GM19395 (cell line): ENCODE results near the gene OXER1.

ENCODE experiments used
- ATAC-seq: cut with Tn5 transposase; IDR thresholded peaks from one replicate; pipeline ENCODE4 v1.9.1; 2021; ENCODE audit warnings: mild to moderate bottlenecking, moderate library complexity; ENCODE audit not compliant: unreplicated experiment

OXER1 gene

DNA sequence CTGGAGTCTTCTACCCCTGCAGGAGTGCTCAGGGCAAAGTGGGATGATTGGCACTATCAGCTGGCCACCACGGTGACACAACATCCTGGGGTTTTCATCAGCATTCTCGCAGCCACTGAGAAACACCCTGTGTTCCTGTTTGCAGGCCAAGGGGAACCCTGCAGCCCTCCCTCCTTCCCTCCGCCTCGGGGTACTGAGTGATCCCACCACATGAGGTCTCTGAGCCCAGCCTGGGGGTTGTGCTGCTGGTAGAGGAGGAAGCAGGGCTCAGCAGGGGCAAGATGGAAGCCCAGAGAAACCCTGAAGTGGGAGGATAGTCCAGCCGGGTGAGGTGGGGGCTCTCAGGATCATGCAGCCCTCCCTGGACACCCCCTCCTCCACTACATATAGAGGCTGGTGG, at the start of gene OXER1:
TSS of gene OXER1 (minus strand) at position 40 of the 400 bp plus-strand sequence. CDS start 73 bp downstream, outside the sequence.
- ATAC-seq = no peak

- no peak for ATAC-seq
Measured at GRCh38 chr2:42812899-42813479, 49.1 kb upstream of the OXER1 start.

- ATAC-seq = peak; percentile 23
Measured at GRCh38 chr2:42810971-42811811, 47.3 kb upstream of the OXER1 start.

DNA sequence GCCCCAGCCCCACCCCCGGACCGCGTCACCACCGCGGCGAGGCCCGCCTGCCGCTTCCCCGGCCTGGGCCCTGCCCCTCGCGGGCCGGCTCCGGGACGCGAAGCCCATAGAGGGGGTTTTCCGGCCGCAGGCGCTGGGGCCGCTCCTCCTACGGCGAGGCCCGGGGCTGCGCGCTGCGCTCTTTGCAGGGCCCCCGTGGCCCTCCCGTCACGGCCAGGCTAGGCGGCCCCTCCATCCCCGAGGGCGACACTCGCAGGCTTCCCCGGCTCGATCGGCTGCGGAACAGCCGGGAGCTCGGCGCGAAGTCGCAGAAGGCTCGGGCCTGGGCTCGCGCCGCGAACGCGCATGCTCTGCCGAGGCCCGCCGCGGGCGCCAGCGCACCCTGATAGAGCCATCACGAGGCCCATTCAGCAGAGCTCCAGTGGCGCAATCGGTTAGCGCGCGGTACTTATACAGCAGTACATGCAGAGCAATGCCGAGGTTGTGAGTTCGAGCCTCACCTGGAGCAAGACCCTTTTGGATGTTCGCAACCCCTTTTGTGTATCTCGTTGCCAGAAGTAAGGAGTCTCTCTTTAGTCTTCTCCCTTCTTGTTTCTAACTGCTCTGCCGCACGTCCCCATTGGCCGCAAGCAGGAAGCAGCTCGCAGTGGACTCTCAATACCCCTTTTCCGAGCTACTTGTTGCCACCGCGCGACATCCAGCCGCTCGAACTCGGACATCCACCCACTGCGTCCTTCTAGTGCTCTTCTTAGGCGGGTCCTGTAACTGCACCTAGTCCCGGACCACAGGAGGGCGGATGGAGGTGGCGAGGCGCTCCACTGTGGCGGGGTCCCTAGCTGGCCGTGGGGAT, 46.4 kb upstream of the OXER1 start:
- peak; percentile 69 for ATAC-seq

DNA sequence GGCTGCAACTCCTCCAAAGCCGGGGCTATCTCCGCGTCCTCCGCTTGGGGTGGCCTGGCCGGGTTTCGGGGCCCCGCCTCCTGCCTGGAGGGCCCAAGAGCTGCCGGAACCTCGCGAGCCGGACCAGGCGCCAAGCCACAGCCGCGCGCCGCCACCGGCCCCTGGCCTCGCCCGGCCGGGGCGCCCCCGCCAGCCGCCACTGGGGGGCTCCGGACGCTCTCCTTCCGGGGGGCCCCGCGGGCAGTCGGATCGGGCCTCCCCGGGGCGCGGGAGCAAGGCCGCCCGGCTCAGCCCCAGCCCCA, 45.8 kb upstream of the OXER1 start:
- peak; percentile 53 for ATAC-seq

DNA sequence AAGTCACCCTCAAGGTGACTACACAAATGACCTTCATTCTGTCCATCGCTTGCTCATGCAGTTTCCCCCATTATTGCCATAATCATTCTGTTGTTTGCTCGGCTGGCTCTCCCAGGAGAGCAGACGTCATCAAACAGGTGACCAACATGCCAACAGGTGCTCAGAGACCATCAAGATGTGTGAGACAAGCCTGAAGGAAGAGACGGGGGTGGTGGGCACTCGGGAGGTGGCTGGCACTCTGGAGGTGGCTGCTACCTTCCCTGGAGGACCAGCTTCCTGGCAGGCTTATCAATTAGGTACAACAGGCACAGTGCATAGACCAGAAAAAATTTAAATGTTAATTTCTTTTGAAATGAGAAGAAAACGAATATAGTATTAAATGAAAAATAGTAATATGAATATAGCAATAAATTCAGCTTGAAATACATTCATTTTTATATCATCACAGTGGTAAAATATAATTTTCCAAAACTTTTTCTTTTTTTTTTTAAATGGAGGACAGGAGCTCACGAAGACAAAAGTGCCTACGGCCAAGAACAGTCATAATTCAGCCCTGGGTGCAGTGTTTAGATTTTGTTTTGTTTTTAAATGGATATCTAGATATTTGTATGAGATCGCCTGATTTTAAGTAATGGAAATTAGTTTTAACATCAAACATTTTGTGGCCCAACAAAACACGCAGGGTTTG, 45.3 kb upstream of the OXER1 start:
- ATAC-seq = no peak

DNA sequence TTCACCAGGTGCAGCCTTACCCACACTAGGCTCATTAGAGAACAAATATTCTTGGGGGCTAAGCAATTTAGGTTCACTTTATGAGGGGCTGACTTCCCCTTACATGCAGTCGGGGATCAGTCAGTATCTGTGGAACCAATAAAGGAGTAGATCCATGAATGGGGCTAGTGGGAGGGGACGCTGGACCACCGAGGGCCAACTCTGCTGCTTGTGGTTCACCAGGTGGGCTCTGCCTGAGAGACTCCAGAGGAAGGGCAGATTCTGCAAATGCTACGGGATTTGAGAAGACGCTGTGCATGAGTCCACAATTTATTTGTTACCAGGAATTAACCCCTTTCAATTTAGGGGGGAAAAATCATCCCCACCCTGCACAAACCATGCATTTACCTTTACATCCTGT, 44.4 kb upstream of the OXER1 start:
- no peak for ATAC-seq

DNA sequence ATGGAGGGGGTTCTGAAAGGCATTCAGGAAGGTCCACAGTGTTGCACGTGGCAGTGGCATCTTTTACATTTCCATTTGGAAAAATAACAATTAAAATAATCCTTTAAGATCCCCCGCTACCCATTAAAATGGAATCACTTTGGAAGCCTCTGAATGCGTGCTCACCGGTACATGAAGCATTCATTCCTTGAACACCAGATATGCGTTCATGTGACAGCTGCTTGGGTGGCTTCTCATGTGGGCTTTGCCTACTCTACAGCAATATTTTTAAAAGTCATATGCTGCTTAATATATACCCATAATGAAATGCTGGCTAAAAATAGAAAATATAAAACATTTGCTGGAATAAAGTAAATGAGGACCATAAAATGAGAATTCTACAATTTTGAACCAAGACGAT, 42.9 kb upstream of the OXER1 start:
- no peak for ATAC-seq

DNA sequence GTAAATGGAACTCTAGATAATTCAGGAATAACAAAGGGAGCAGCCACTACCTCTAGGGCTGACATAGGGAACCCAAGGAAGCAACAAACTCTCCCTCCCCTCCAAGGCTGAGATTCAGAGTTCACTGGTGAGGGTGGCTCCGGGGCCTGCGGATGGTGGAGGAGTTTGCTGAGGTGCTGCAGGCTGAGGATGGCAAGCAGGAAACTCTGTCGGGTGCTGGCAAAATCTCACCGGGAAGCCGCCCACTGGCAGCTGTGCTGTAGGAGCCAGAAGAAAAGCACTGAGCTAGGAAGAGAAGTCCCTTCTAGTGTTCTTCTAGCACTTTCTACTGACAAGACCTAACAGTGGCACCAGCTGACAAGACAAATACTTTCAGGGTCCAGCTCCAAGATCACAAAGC, 41.0 kb upstream of the OXER1 start:
- no peak for ATAC-seq

GRCh38 chr2:42804338-42804737, 40.4 kb upstream of the OXER1 start:
- no peak for ATAC-seq

DNA sequence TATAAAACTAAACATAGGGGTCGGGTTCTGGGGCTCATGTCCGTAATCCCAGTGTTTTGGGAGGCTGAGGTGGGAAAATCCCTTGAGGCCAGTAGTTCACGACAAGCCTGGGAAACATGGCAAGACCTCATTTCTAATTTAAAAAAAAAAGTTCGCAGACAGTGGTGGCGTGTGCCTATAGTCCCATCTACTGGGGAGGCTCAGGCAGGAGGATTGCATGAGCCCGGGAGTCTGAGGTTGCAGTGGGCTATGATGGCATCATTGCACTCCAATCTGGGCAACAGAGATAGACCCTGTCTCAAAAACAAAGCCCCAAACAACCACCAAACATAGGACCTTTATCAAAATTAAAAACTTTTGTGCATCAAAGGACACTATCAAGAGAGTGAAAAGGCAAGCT, 38.2 kb upstream of the OXER1 start:
- ATAC-seq = no peak

DNA sequence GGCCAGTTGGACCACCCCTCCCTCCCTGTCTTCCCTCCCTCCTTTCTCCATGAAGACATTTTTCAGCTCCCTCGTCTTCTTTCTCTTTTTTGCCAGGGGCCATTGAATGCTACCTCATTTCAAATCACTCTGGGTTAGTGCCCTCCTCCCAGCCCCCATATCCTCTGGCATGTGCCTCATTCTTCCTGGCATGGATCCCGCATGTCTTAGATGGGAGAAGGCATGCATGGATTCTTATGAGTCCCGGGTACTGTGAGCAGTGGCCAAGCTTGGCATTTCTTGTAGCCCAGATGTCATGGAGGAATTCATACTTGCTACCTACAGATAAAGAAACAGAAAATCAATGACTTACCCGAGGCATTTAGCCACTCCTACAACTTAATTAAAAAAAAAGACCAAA, 37.4 kb upstream of the OXER1 start:
- ATAC-seq = no peak

DNA sequence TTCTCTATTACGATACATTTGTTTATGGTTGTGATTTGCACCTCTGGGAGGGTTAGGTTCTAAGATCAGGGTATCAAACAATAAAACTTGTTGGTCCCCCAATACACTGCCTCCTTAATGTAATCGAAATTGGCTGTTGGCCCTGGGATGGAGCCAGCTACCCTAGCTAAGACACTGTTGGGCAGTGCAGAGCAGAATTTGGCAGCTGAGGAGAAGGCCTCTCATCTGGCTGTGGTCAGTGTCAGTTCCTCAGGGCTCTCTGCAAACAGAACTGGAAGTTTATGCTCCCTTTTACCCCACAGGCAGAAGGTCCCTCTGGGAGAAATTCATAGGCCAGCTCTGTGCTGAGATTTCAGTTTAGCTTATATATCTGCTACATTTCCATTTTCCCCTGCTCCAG, 37.0 kb upstream of the OXER1 start:
- ATAC-seq = no peak

DNA sequence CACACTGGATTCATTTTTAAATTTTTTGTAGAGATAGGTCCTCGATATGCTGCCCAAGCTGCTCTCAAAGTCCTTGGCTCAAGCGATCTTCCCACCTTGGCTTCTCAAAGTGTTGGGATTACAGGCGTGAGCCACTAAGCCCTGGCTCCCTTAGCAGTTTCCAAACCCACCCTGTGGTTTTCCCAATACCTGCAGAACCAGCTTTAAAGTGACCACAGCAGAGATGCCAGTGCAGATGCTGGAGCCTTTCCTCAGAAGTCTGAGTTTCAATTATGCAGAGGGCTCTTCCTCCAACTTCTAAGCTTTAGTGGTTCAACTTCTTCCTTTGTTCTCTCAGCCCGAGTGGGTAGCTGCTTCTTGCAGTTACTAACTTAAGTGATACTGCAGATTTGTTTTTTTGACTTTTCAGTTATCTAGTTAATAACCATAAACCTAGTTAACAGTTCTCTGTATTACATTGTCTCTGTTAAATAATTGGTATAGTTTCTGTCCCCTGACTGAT, 36.6 kb upstream of the OXER1 start:
- no peak for ATAC-seq

- ATAC-seq = no peak
Measured at GRCh38 chr2:42799881-42800280, 35.9 kb upstream of the OXER1 start.

DNA sequence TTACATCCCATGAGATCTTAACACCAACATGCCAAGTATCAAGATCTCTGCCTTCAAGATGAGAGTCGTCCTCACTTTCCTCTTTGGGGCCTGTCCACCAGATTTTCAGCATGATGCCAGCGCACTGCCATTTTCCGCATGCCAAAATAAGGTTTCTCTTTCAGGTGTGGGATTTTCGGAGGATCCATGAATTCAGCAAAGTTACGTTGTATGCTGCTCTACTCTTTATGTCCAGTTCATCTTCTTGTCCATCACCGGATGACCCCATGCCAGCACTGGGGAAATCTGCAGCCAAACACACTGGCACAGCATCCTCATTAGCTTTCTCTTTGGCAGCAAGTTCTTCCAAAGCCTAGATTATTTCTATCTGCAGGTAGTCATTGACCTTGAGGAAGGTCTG, 33.3 kb upstream of the OXER1 start:
- ATAC-seq = no peak

DNA sequence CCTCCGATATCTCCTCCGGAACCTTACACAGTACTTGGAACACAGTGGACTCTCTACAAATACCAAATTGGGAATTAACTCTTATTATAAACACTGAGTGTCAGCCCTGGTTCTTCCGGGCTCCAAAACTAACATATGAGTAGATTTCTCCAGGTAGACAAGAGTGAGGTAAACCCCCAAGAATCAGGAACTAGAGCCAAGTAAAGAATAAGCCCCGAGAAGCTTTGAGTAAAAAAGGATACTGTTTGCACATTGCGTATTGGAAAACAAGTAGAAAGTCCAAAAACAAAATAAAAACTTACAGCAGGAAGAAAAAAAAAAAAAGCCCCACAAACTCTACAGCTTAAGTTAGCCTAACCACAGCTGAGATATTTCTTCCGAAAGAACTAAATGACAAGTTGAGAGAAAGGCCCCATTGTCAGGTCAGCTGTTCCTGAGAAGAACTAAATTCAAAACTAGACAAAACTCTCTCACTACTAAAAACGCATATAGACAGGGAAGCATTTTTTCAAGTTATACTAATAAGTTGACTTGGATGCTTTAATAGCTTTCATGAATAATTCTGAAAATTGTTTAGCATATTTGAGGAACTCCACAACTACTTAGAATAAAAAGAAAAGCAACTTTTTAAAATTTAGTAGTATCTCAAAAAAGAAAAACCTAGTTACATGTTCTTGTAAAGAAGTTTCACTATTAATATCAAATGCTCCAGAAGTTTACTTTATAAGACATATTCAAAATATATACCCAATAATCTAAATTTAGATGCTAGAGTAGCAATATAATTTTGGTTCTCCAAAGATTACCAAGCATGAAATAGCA, 32.7 kb upstream of the OXER1 start:
- ATAC-seq = peak; percentile 42

- ATAC-seq = peak; percentile 37
Measured at GRCh38 chr2:42795841-42796301, 31.9 kb upstream of the OXER1 start.

- no peak for ATAC-seq
Measured at GRCh38 chr2:42795275-42795674, 31.3 kb upstream of the OXER1 start.
